CD4-positive, alpha-beta T cell treated with Interleukin-2 at 100 ng/mL for 4 hours (primary cell): ENCODE results near the gene ZNF837.
A peak's percentile ranks its signal among the peaks of the same experiment; 100 is the strongest.
"Not testable (repeated sequence)": the region's sequence is repeated elsewhere in the genome, so short reads cannot be mapped to it uniquely, and the experiment has no call there.

Experiments
- DNase-seq: peaks from one replicate; pipeline ENCODE4 v3.0.0-alpha.2; 2020; ENCODE audit warnings: low spot score

Gene ZNF837

GRCh38 chr19:58395979-58396627 is 15.3 kb upstream of the ZNF837 start:
- no peak for DNase-seq

- no peak for DNase-seq
Observed at GRCh38 chr19:58395220-58395978, 14.6 kb upstream of the ZNF837 start, which contains the start of gene RNF225. Gene RNF225, plus strand, starts transcription at chr19:58395656. Its CDS starts 434 bp downstream, at chr19:58396090.

- DNase-seq: no peak
Observed at GRCh38 chr19:58394821-58395219, 14.0 kb upstream of the ZNF837 start.

- DNase-seq: no peak
Observed at GRCh38 chr19:58393725-58394033, 12.8 kb upstream of the ZNF837 start.

- DNase-seq: no peak
Observed at GRCh38 chr19:58392945-58393724, 12.3 kb upstream of the ZNF837 start.

- no peak for DNase-seq
Observed at GRCh38 chr19:58388175-58388526, 7.3 kb upstream of the ZNF837 start.

GRCh38 chr19:58387338-58388174 is 6.7 kb upstream of the ZNF837 start:
- no peak for DNase-seq

GRCh38 chr19:58386576-58387337 is 5.9 kb upstream of the ZNF837 start, which contains the start of gene RPS5:
Gene RPS5, plus strand, starts transcription at chr19:58387269. Its CDS starts 869 bp downstream, at chr19:58388138.
- peak; percentile 98 for DNase-seq

- DNase-seq: no peak
Observed at GRCh38 chr19:58385891-58386575, 5.2 kb upstream of the ZNF837 start.

GRCh38 chr19:58385313-58385890 is 4.6 kb upstream of the ZNF837 start:
- DNase-seq: no peak

GRCh38 chr19:58382997-58383603 is 2.3 kb upstream of the ZNF837 start:
- DNase-seq: no peak

GRCh38 chr19:58381460-58382212 is 806 bp upstream of the ZNF837 start:
- no peak for DNase-seq

GRCh38 chr19:58380037-58380661 is 681 bp downstream of the ZNF837 start:
- DNase-seq: no peak

- DNase-seq: no peak
Observed at GRCh38 chr19:58379246-58379645, 1.6 kb downstream of the ZNF837 start.

- not testable (repeated sequence) for DNase-seq
Observed at GRCh38 chr19:58376724-58377123, 4.1 kb downstream of the ZNF837 start.

- DNase-seq: no peak
Observed at GRCh38 chr19:58374200-58374599, 6.6 kb downstream of the ZNF837 start.

GRCh38 chr19:58372311-58373133 is 8.3 kb downstream of the ZNF837 start:
- DNase-seq: no peak
